Stimulated activated CD4-positive, alpha-beta T cell treated with anti-CD3 and anti-CD28 coated beads, Interleukin-4, amount 100 ng/mL, for 4 hours (primary cell): ENCODE measurements around the gene DHX15.
"Not testable (repeated sequence)": the region's sequence is repeated elsewhere in the genome, so short reads cannot be mapped to it uniquely, and the experiment has no call there.

Experiments
- DNase-seq, 2 experiments: peaks; one replicate each; pipeline ENCODE4 v3.0.0-alpha.2; 2020

Gene DHX15

GRCh38 chr4:24537025-24537424 lies 47.3 kb downstream of the DHX15 start:
- DNase-seq: no peak

GRCh38 chr4:24535399-24535798 lies 49.0 kb downstream of the DHX15 start:
- DNase-seq: no peak

- no peak for DNase-seq
These were observed 51.0 kb downstream of the DHX15 start for GRCh38 chr4:24533364-24533763.

GRCh38 chr4:24529555-24529954 lies 54.8 kb downstream of the DHX15 start:
- no peak for DNase-seq

GRCh38 chr4:24527371-24527770 lies 57.0 kb downstream of the DHX15 start:
- DNase-seq: no peak

- no peak for DNase-seq
These were observed 62.8 kb downstream of the DHX15 start for GRCh38 chr4:24521544-24521943.

GRCh38 chr4:24519649-24520048 lies 64.7 kb downstream of the DHX15 start:
- DNase-seq: no peak

- no peak for DNase-seq
These were observed 66.7 kb downstream of the DHX15 start for GRCh38 chr4:24517676-24518075.

GRCh38 chr4:24516926-24517325 lies 67.4 kb downstream of the DHX15 start:
- no peak for DNase-seq

GRCh38 chr4:24515698-24516097 lies 68.7 kb downstream of the DHX15 start:
- no peak for DNase-seq

- DNase-seq: no peak
These were observed 69.5 kb downstream of the DHX15 start for GRCh38 chr4:24514808-24515207.

- no peak for DNase-seq
These were observed 70.6 kb downstream of the DHX15 start for GRCh38 chr4:24513718-24514117.

- no peak for DNase-seq
These were observed 72.8 kb downstream of the DHX15 start for GRCh38 chr4:24511371-24512063.

- DNase-seq: no peak
These were observed 74.3 kb downstream of the DHX15 start for GRCh38 chr4:24510091-24510490.

GRCh38 chr4:24508541-24508940 lies 75.8 kb downstream of the DHX15 start:
- no peak for DNase-seq

- DNase-seq: no peak
These were observed 76.9 kb downstream of the DHX15 start for GRCh38 chr4:24507439-24507838.

GRCh38 chr4:24503090-24503489 lies 81.3 kb downstream of the DHX15 start:
- DNase-seq: not testable (repeated sequence)

- DNase-seq: no peak
These were observed 87.1 kb downstream of the DHX15 start for GRCh38 chr4:24497221-24497620.

- DNase-seq: no peak
These were observed 87.8 kb downstream of the DHX15 start for GRCh38 chr4:24496597-24496996.

- DNase-seq: no peak
These were observed 89.0 kb downstream of the DHX15 start for GRCh38 chr4:24495388-24495787.

GRCh38 chr4:24489870-24490269 lies 94.5 kb downstream of the DHX15 start:
- no peak for DNase-seq

GRCh38 chr4:24488399-24489164 lies 95.8 kb downstream of the DHX15 start:
- peak; percentile 36 to 64 for DNase-seq

GRCh38 chr4:24482871-24483270 lies 101.5 kb downstream of the DHX15 start:
- DNase-seq: no peak

- no peak for DNase-seq
These were observed 106.4 kb downstream of the DHX15 start for GRCh38 chr4:24477919-24478318.
